OCI-LY3 (cell line): ENCODE data around the gene PRODH.
"Not testable (repeated sequence)": the region's sequence is repeated elsewhere in the genome, so short reads cannot be mapped to it uniquely, and the experiment has no call there.

ENCODE experiments used
- H2AFZ ChIP-seq: fragments of 200-600, 300-600 bp; shearing (Covaris generic); 2 replicates; pipeline ENCODE4 v1.6.0; 2014; ENCODE audit warnings: antibody characterized with exemption, low read depth, low read length
- H3K27ac ChIP-seq: fragments of 200-600, 300-600 bp; sonication (generic); 2 replicates; pipeline ENCODE4 v1.5.1; 2014; ENCODE audit warnings: mild to moderate bottlenecking, low read length, moderate library complexity, mixed read lengths
- H3K27me3 ChIP-seq: fragments of 200-600, 300-600 bp; sonication (generic); 2 replicates; pipeline ENCODE4 v1.6.1; 2014; ENCODE audit warnings: low read depth, low read length, mixed read lengths
- H3K36me3 ChIP-seq: fragments of 200-600, 300-600 bp; sonication (generic); replicated peaks from 2 replicates; pipeline ENCODE3; 2014; ENCODE audit warnings: low read depth, low read length, mixed read lengths
- H3K4me1 ChIP-seq: fragments of 300-600, 200-600 bp; sonication (generic); 2 replicates; pipeline ENCODE4 v1.6.1; 2014; ENCODE audit warnings: low read length, mixed read lengths
- H3K4me2 ChIP-seq: fragments of 200-600, 300-600 bp; sonication (generic); 2 replicates; pipeline ENCODE4 v1.6.1; 2014; ENCODE audit warnings: low read length, mixed read lengths
- H3K4me3 ChIP-seq: fragments of 300-600, 200-600 bp; sonication (generic); 2 replicates; pipeline ENCODE4 v1.5.1; 2014; ENCODE audit warnings: antibody characterized with exemption, mild to moderate bottlenecking, low read length, moderate library complexity
- H3K79me2 ChIP-seq: fragments of 300-600, 200-600 bp; shearing (Covaris generic); 2 replicates; pipeline ENCODE4 v1.6.1; 2014; ENCODE audit warnings: mild to moderate bottlenecking, low read length, mixed read lengths
- H3K9ac ChIP-seq: fragments of 300-600, 200-600 bp; shearing (Covaris generic); 2 replicates; pipeline ENCODE4 v1.6.0; 2014; ENCODE audit warnings: mild to moderate bottlenecking, low read length, moderate library complexity
- H3K9me3 ChIP-seq: fragments of 200-600, 300-600 bp; shearing (Covaris generic); 2 replicates; pipeline ENCODE4 v1.6.1; 2014; ENCODE audit warnings: low read length, mixed read lengths; ENCODE audit not compliant: insufficient read depth
- H4K20me1 ChIP-seq: fragments of 200-600, 300-600 bp; sonication (generic); 2 replicates; pipeline ENCODE4 v1.6.1; 2016; ENCODE audit warnings: low read length, mixed read lengths; ENCODE audit not compliant: insufficient read depth
- CTCF ChIP-seq: fragments of 200-600, 300-600 bp; sonication (generic); IDR thresholded peaks from 2 replicates; pipeline ENCODE4 v1.5.1; 2014; ENCODE audit warnings: antibody characterized with exemption, low read length, low read depth
- EZH2phosphoT487 ChIP-seq: fragments of 200-600 bp; shearing (Covaris generic); IDR thresholded peaks from 2 replicates; pipeline ENCODE4 v1.6.1; 2018; ENCODE audit warnings: antibody characterized with exemption, mixed run types, low read depth

Gene PRODH

GRCh38 chr22:18952022-18952421, 15.9 kb upstream of the PRODH start:
- H3K79me2 ChIP-seq, result no peaks in the 10 kb centered on the region
- no peaks in the 10 kb centered on the region for H4K20me1 ChIP-seq
- no peak for TF ChIP-seq EZH2phosphoT487
- no peak for TF ChIP-seq CTCF
- no peak overlapping the region for H2AFZ ChIP-seq
- H3K9me3 ChIP-seq, result no peaks in the 10 kb centered on the region
- H3K4me3 ChIP-seq, result no peak overlapping the region
- no peaks in the 10 kb centered on the region for H3K4me1 ChIP-seq
- no peak overlapping the region for H3K4me2 ChIP-seq
- H3K27me3 ChIP-seq, result peaks cover 6% of the 10 kb centered on the region; the same call in 1 of the 2 replicates
- H3K36me3 ChIP-seq, result no peaks in the 10 kb centered on the region
- H3K9ac ChIP-seq, result no peak overlapping the region
- no peak overlapping the region for H3K27ac ChIP-seq

- no peak overlapping the region for H3K4me2 ChIP-seq
Measured at GRCh38 chr22:18950141-18950540, 14.0 kb upstream of the PRODH start.

GRCh38 chr22:18947905-18948304, 11.8 kb upstream of the PRODH start:
- Histone ChIP-seq H3K27ac (no peak overlapping the region), H3K9ac (no peak overlapping the region), H3K27me3 (peaks cover 6% of the 10 kb centered on the region; the same call in 1 of the 2 replicates), H4K20me1 (no peaks in the 10 kb centered on the region), H3K79me2 (no peaks in the 10 kb centered on the region), H2AFZ (no peak overlapping the region), H3K36me3 (no peaks in the 10 kb centered on the region), H3K4me1 (no peaks in the 10 kb centered on the region), H3K9me3 (no peaks in the 10 kb centered on the region), H3K4me3 (no peak overlapping the region), H3K4me2 (no peak overlapping the region)
- TF ChIP-seq EZH2phosphoT487 (no peak), CTCF (no peak)

More at GRCh38 chr22:18950141-18950540, 14.0 kb upstream of the PRODH start:
- Histone ChIP-seq H3K79me2 (no peaks in the 10 kb centered on the region), H3K9me3 (no peaks in the 10 kb centered on the region), H4K20me1 (no peaks in the 10 kb centered on the region), H2AFZ (no peak overlapping the region), H3K27ac (no peak overlapping the region), H3K27me3 (peaks cover 6% of the 10 kb centered on the region; the same call in 1 of the 2 replicates), H3K36me3 (no peaks in the 10 kb centered on the region), H3K4me1 (no peaks in the 10 kb centered on the region), H3K9ac (no peak overlapping the region), H3K4me3 (no peak overlapping the region)
- TF ChIP-seq CTCF (no peak), EZH2phosphoT487 (no peak)

GRCh38 chr22:18947105-18947504, 11.0 kb upstream of the PRODH start:
- not testable (repeated sequence) for H4K20me1 ChIP-seq, H3K4me2 ChIP-seq

GRCh38 chr22:18938691-18939090, 2.6 kb upstream of the PRODH start:
- H3K27ac ChIP-seq, H2AFZ ChIP-seq, H4K20me1 ChIP-seq, H3K4me2 ChIP-seq, H3K4me1 ChIP-seq, H3K9ac ChIP-seq, H3K79me2 ChIP-seq, H3K9me3 ChIP-seq, H3K27me3 ChIP-seq, H3K4me3 ChIP-seq, H3K36me3 ChIP-seq: not testable (repeated sequence)

More at GRCh38 chr22:18947105-18947504, 11.0 kb upstream of the PRODH start:
- H3K4me1 ChIP-seq, H3K9ac ChIP-seq, H3K9me3 ChIP-seq, H3K27me3 ChIP-seq, H2AFZ ChIP-seq, H3K27ac ChIP-seq, H3K79me2 ChIP-seq, H3K36me3 ChIP-seq, H3K4me3 ChIP-seq: not testable (repeated sequence)

- not testable (repeated sequence) for H2AFZ ChIP-seq, H4K20me1 ChIP-seq, H3K27me3 ChIP-seq, H3K79me2 ChIP-seq, H3K9ac ChIP-seq, H3K27ac ChIP-seq, H3K36me3 ChIP-seq, H3K4me2 ChIP-seq, H3K4me3 ChIP-seq, H3K4me1 ChIP-seq, H3K9me3 ChIP-seq
Measured at GRCh38 chr22:18934688-18935087, 1.4 kb downstream of the PRODH start.
